Testis (tissue), 2 donors: ENCODE results near the gene MBP.

Experiments
- CTCF ChIP-seq, 3 experiments: fragments of 450-650 bp in 2 of 3; fragments of 200-600 bp in 1 of 3; sonication (generic) in 1 of 3; IDR thresholded peaks; one replicate each; pipeline ENCODE4 v1.5.1; 2016 to 2019; ENCODE audit warnings: antibody characterized with exemption in 3 of 3, mild to moderate bottlenecking in 2 of 3, moderate library complexity in 1 of 3
- POLR2A ChIP-seq: fragments of 450-650 bp; IDR thresholded peaks from one replicate; pipeline ENCODE4 v1.6.1; 2017; ENCODE audit warnings: antibody characterized with exemption, mild to moderate bottlenecking, moderate library complexity

- TF ChIP-seq POLR2A = no peak
- TF ChIP-seq CTCF (IDR thresholded peaks at IDR 0.05) = no peak
Observed at GRCh38 chr18:77061281-77061945, 71.2 kb downstream of the MBP start.
